CD4-positive, alpha-beta T cell (primary cell): ENCODE measurements around the gene MAPKAPK3. TPM values are rescaled to one million over a fixed set of nuclear protein-coding genes. Genes with fewer than 3 reads are reported as not detected.

Experiments
- ATAC-seq: fragments of 200-7000 bp; cut with Tn5 transposase; one replicate; pipeline ENCODE4 v1.10.0; 2022; ENCODE audit warnings: mild to moderate bottlenecking; ENCODE audit not compliant: poor library complexity
- CTCF ChIA-PET: fragments of 350-600 bp; sonication (Branson Sonifier 250); formaldehyde crosslinking; loops from one replicate; lab custom pipeline; 2021; ENCODE audit warnings: antibody characterized with exemption, inconsistent platforms; lab: Charles Lee
- POLR2A ChIA-PET: fragments of 350-600 bp; sonication (Branson Sonifier 250); formaldehyde crosslinking; loops from one replicate; lab custom pipeline; 2021; ENCODE audit warnings: antibody characterized with exemption, inconsistent platforms; lab: Charles Lee
- DNase-seq, 14 experiments: peaks; one replicate each; pipeline ENCODE4 v3.0.0-alpha.2; 2013 to 2020; ENCODE audit warnings: mixed read lengths in 2 of 14
- H3K27ac ChIP-seq, 2 donors: one replicate each; pipeline versions ENCODE4 v1.5.1 to v1.7.0; 2013; ENCODE audit warnings: low read length in 2 of 2, low read depth in 1 of 2, mild to moderate bottlenecking in 1 of 2
- H3K27me3 ChIP-seq, 2 experiments: 1 replicate in 1 of 2; 2 replicates in 1 of 2; pipeline versions ENCODE4 v1.6.1 to v1.7.0; 2013; ENCODE audit warnings: low read length in 2 of 2, control low read depth in 1 of 2, mild to moderate bottlenecking in 1 of 2, moderate library complexity in 1 of 2; ENCODE audit not compliant: insufficient read depth in 2 of 2, control insufficient read depth in 1 of 2
- H3K36me3 ChIP-seq: one replicate; pipeline ENCODE4 v1.6.1; 2013; ENCODE audit warnings: low read length, control low read depth; ENCODE audit not compliant: insufficient read depth
- H3K4me1 ChIP-seq: one replicate; pipeline ENCODE4 v1.6.1; 2013; ENCODE audit warnings: low read length, control low read depth; ENCODE audit not compliant: insufficient read depth
- H3K4me3 ChIP-seq: one replicate; pipeline ENCODE4 v1.5.1; 2013; ENCODE audit warnings: mild to moderate bottlenecking, low read length, moderate library complexity
- H3K9me3 ChIP-seq, 2 experiments: 1 replicate in 1 of 2; 2 replicates in 1 of 2; pipeline versions ENCODE4 v1.6.1 to v1.7.0; 2013; ENCODE audit warnings: low read length in 2 of 2, mild to moderate bottlenecking in 2 of 2, control low read depth in 1 of 2, moderate library complexity in 1 of 2; ENCODE audit not compliant: control insufficient read depth in 1 of 2, insufficient read depth in 1 of 2
- H3K27ac Mint-ChIP-seq: one replicate; pipeline ENCODE4 v1.8.0; 2020; ENCODE audit warnings: mixed read lengths
- H3K27me3 Mint-ChIP-seq: one replicate; pipeline ENCODE4 v1.8.0; 2021; ENCODE audit warnings: mixed read lengths
- H3K36me3 Mint-ChIP-seq: one replicate; pipeline ENCODE4 v1.8.0; 2021; ENCODE audit warnings: low read depth, mixed read lengths
- H3K4me1 Mint-ChIP-seq: one replicate; pipeline ENCODE4 v1.8.0; 2021; ENCODE audit warnings: low read depth, mixed read lengths
- H3K4me3 Mint-ChIP-seq: one replicate; pipeline ENCODE4 v1.8.0; 2020; ENCODE audit warnings: mild to moderate bottlenecking, mixed read lengths
- H3K9me3 Mint-ChIP-seq: one replicate; pipeline ENCODE4 v1.8.0; 2020; ENCODE audit warnings: mixed read lengths
- intact Hi-C, 2 experiments: fragments of 100-400 bp; cut with DNase I in 1 of 2; cut with micrococcal nuclease in 1 of 2; formaldehyde crosslinking; loops; one replicate each; pipeline versions ENCODE4 v1.15.1 to v1.9.0; 2023 to 2025; cut with DNase I, micrococcal nuclease
- total RNA-seq, 174 experiments: library from RNA in 2 of 174; stranded (reverse) in 2 of 174; gene quantifications; one replicate each; pipeline ENCODE4 v1.2.3 and lab custom pipeline; 2021 to 2026
- TF ChIP-seq, protein P1 (sequence below): fragments of 200-600 bp; IDR thresholded peaks from one replicate; pipeline ENCODE4 v1.8.0; 2022; ENCODE audit warnings: antibody characterized with exemption, mild to moderate bottlenecking

Gene MAPKAPK3
- total RNA-seq, 2 experiments from 2014 or later, result 16.4 to 16.6 TPM

DNA sequence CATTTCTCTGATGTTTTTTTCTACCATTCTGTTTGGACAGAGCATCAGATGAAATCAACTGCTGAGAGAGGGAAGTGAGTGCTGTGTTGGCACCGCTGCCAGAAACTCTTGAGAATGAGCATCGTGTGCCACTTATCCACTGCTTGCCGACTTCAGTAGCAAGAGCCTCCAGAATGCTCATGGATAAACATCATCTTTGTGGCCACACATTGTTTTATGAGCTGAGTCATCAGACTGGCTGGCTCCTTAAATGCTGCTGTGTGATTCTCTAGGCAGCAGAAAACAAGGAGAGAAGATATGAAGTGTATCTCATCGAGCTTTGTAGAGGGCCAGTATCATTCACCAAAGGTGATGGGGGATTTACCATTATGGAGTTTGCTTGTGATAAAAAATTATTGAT, 54.4 kb downstream of the MAPKAPK3 start:
- intact Hi-C loops, result loop anchor here in 1 of 2 experiments (2.0 kb wide), 1 partner anchor 49 kb away; no protein-coding TSS in a partner anchor
- H3K9me3 Mint-ChIP-seq, result no peaks in the 10 kb centered on the region
- H3K27ac Mint-ChIP-seq, result no peak overlapping the region
- H3K27me3 Mint-ChIP-seq, result peaks cover 28% of the 10 kb centered on the region
- H3K27ac ChIP-seq, result no peak overlapping the region
- H3K9me3 ChIP-seq, result no peaks in the 10 kb centered on the region
- ATAC-seq (no peak), DNase-seq (no peak)
- H3K36me3 ChIP-seq, result no peaks in the 10 kb centered on the region
- H3K4me1 Mint-ChIP-seq, result peaks cover 6% of the 10 kb centered on the region
- peaks cover 8% of the 10 kb centered on the region for H3K4me1 ChIP-seq
- TF ChIP-seq, protein P1, sequence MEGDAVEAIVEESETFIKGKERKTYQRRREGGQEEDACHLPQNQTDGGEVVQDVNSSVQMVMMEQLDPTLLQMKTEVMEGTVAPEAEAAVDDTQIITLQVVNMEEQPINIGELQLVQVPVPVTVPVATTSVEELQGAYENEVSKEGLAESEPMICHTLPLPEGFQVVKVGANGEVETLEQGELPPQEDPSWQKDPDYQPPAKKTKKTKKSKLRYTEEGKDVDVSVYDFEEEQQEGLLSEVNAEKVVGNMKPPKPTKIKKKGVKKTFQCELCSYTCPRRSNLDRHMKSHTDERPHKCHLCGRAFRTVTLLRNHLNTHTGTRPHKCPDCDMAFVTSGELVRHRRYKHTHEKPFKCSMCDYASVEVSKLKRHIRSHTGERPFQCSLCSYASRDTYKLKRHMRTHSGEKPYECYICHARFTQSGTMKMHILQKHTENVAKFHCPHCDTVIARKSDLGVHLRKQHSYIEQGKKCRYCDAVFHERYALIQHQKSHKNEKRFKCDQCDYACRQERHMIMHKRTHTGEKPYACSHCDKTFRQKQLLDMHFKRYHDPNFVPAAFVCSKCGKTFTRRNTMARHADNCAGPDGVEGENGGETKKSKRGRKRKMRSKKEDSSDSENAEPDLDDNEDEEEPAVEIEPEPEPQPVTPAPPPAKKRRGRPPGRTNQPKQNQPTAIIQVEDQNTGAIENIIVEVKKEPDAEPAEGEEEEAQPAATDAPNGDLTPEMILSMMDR, result no peak
- H3K4me3 Mint-ChIP-seq, result no peak overlapping the region
- H3K36me3 Mint-ChIP-seq, result no peaks in the 10 kb centered on the region
- POLR2A ChIA-PET, result no interaction called here
- peaks cover 7 to 8% of the 10 kb centered on the region in 2 experiments for H3K27me3 ChIP-seq
- no peak overlapping the region for H3K4me3 ChIP-seq
- CTCF ChIA-PET, result no interaction called here

DNA sequence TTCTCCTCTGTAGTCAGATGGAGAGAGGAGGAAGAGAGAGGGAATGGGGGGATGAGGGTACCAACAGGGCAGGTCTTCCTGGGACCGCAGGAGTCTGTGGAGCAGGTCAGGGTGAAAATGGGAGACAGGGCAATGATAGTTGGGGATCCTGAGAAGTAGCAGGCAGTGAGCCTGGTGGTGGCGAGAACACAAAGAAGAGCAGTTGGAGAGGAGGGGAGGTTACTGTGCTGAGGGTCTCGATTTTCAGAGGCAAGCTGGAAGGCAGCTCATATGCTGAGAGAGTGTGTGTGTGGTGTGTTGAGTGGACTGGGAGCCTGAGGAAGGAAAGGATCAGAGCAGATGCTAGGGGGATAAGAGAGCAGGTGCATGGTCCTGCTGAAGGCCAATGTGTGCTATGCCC, 55.7 kb downstream of the MAPKAPK3 start:
- peaks cover 6% of the 10 kb centered on the region for H3K4me1 Mint-ChIP-seq
- no peaks in the 10 kb centered on the region for H3K36me3 ChIP-seq
- ChIA-PET CTCF (no interaction called here), POLR2A (no interaction called here)
- no peak overlapping the region for H3K4me3 ChIP-seq
- TF ChIP-seq, protein P1, result no peak
- peaks cover 8% of the 10 kb centered on the region for H3K4me1 ChIP-seq
- no peak overlapping the region for H3K27ac Mint-ChIP-seq
- peak overlapping the region; percentile 87 for H3K4me3 Mint-ChIP-seq
- no peaks in the 10 kb centered on the region for H3K9me3 ChIP-seq
- no peak overlapping the region for H3K27ac ChIP-seq
- ATAC-seq, result no peak
- no peaks in the 10 kb centered on the region for H3K9me3 Mint-ChIP-seq
- intact Hi-C loops, result no loop called here
- no peaks in the 10 kb centered on the region for H3K36me3 Mint-ChIP-seq
- peaks cover 37% of the 10 kb centered on the region for H3K27me3 Mint-ChIP-seq
- no peak for DNase-seq
- peaks cover 7 to 9% of the 10 kb centered on the region in 2 experiments for H3K27me3 ChIP-seq

DNA sequence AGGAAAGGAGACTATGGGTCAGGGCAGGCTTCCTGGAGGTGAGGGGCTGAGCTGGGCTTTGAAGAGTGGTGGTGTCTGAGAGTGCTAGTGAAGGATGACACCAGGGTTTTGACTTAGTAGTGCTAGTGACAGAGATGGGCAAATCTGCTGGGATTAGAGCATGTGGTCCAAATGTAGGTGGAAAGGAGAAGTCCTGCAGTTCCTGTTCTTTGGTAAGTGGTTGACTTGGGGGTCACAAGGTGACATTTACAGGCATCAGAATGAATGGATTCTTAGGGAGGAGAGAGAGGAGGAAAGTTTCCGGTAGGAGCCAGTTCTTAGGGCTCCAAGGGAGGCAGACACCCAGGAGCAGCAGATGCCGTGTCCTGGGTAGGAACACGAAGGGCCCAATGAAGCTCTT, 57.0 kb downstream of the MAPKAPK3 start:
- Mint-ChIP-seq H3K36me3 (no peaks in the 10 kb centered on the region), H3K27me3 (peaks cover 45% of the 10 kb centered on the region), H3K27ac (no peak overlapping the region), H3K9me3 (no peaks in the 10 kb centered on the region), H3K4me1 (peaks cover 6% of the 10 kb centered on the region), H3K4me3 (peak overlapping the region; percentile 87)
- Histone ChIP-seq H3K9me3 (no peaks in the 10 kb centered on the region), H3K36me3 (no peaks in the 10 kb centered on the region), H3K27me3 (peaks cover 5 to 17% of the 10 kb centered on the region in 2 experiments), H3K4me3 (no peak overlapping the region), H3K4me1 (peaks cover 8% of the 10 kb centered on the region), H3K27ac (no peak overlapping the region)
- intact Hi-C loops, result loop anchor here (2.0 kb wide), 2 partner anchors 57 to 697 kb away; partner anchors contain the start of gene MAPKAPK3 (in 1 of the 2)
- DNase-seq (peak in 1 of 14 experiments; percentile 13), ATAC-seq (no peak)
- ChIA-PET POLR2A (no interaction called here), CTCF (no interaction called here)
- TF ChIP-seq, protein P1, result no peak
